Left ventricle myocardium inferior (tissue), 1 donor: ENCODE data around the gene RIPOR1. TPM values are rescaled to one million over a fixed set of nuclear protein-coding genes. Genes with fewer than 3 reads are reported as not detected.

ENCODE experiments used
- DNase-seq: peaks from one replicate; pipeline ENCODE4 v3.0.0-alpha.2; 2020
- H3K27ac ChIP-seq: fragments of 200-600 bp; replicated peaks from 2 replicates; pipeline ENCODE4 v1.8.0; 2021
- H3K27me3 ChIP-seq: fragments of 200-600 bp; 2 replicates; pipeline ENCODE4 v1.8.0; 2021; ENCODE audit warnings: low read depth
- H3K36me3 ChIP-seq: fragments of 200-600 bp; 2 replicates; pipeline ENCODE4 v1.8.0; 2021
- H3K4me1 ChIP-seq: fragments of 200-600 bp; 2 replicates; pipeline ENCODE4 v1.8.0; 2021
- H3K4me3 ChIP-seq: fragments of 200-600 bp; 2 replicates; pipeline ENCODE4 v1.8.0; 2021; ENCODE audit warnings: mild to moderate bottlenecking, moderate library complexity
- H3K9me3 ChIP-seq: fragments of 200-600 bp; replicated peaks from 2 replicates; pipeline ENCODE4 v1.8.0; 2021
- intact Hi-C: fragments of 100-400 bp; cut with micrococcal nuclease; formaldehyde crosslinking; loops from one replicate; pipeline ENCODE4 v1.11.0; 2022
- total RNA-seq: library from RNA; stranded (reverse); fragmentation: NEBNext Ultra II Directional; extraction: Animal tissue kit (Norgen Biotek cat#: 25700); gene quantifications from one replicate; pipeline ENCODE4 v1.2.1, GENCODE V29; 2021
- TF ChIP-seq, protein P1 (sequence below): fragments of 200-600 bp; IDR thresholded peaks from 2 replicates; pipeline ENCODE4 v1.8.0; 2021; ENCODE audit warnings: antibody characterized with exemption, mild to moderate bottlenecking, borderline replicate concordance
- donor health status: DM: no; HTN: yes; CAD: no; lungs with severe emphysema.

Gene RIPOR1
- total RNA-seq, 1 donor from 2014 or later = 79.7 TPM

DNA sequence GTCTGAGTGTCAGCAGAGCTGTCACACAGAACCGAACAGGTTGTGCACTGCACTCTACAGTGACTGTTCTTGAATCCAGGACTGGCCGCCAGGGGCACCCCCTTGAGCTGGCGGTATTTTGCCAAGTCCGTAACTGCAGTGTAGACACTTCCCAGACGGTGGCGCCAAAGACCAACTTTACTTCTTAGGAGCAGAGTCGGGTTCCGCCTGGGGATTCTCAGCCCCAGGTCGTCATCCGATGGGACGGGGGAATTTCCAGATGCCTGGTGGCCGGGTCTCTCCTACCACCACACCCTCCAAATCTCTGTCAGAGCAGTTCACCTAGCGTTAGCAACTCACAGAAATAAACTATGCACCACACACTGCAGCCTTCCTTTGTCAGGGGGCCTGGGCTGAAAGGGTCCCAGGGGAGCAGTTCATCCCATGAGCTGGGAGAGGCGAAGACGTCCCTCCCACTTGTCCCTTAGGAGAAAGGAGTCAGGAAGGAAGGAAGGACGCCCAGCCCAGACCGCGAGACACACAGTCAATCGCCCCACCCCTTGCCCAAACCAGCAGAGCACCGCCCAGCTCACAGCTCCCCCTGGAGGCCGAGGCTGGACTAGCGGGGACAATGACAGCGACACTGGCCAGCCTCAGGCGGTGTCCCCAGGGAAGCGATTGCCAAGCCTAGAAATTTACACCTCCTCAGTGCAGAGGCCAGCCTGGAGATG lies 7.4 kb upstream of the RIPOR1 start:
- DNase-seq = peak; percentile 94
- no peaks in the 10 kb centered on the region for H3K27me3 ChIP-seq
- peak overlapping the region; percentile 93 for H3K27ac ChIP-seq
- H3K9me3 ChIP-seq = no peaks in the 10 kb centered on the region
- intact Hi-C loops = no loop called here
- H3K4me1 ChIP-seq = peaks cover 20% of the 10 kb centered on the region
- no peaks in the 10 kb centered on the region for H3K36me3 ChIP-seq
- TF ChIP-seq, protein P1, sequence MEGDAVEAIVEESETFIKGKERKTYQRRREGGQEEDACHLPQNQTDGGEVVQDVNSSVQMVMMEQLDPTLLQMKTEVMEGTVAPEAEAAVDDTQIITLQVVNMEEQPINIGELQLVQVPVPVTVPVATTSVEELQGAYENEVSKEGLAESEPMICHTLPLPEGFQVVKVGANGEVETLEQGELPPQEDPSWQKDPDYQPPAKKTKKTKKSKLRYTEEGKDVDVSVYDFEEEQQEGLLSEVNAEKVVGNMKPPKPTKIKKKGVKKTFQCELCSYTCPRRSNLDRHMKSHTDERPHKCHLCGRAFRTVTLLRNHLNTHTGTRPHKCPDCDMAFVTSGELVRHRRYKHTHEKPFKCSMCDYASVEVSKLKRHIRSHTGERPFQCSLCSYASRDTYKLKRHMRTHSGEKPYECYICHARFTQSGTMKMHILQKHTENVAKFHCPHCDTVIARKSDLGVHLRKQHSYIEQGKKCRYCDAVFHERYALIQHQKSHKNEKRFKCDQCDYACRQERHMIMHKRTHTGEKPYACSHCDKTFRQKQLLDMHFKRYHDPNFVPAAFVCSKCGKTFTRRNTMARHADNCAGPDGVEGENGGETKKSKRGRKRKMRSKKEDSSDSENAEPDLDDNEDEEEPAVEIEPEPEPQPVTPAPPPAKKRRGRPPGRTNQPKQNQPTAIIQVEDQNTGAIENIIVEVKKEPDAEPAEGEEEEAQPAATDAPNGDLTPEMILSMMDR = peak; percentile 77
- peak overlapping the region; percentile 63 for H3K4me3 ChIP-seq

DNA sequence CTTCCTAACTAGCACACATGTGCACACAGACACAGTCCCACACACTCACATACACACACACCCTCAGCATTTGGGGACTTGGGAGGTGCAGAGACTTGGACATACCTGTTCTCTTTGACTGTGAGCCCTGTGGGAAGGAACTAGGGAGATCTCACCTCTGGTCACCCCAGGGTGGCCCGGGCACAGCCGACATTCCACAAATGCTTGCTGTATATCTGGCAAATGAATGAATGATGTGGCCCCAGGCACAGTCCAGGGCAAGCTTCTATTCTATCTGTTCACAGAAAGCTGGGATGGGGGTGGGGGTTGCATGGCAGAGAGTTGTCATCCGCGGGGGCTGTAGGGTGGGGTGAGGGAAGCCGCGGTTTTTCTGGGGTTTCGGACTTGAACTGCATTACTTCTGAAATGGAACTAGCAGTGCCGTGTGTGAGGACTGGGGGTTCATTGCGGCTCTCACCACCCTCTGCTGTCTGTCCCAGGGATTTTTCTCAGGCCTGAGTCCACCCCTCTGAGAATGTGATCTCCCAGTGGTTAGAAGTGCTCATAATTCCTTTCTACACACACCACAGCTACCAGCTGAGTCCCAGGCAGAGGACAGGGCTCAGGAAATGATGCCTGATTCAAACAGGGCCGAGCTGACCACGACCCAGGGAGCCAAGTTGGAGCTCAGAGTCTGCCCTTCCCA lies 3.3 kb upstream of the RIPOR1 start:
- intact Hi-C loops = no loop called here
- Histone ChIP-seq H3K9me3 (no peaks in the 10 kb centered on the region), H3K4me1 (peaks cover 46% of the 10 kb centered on the region), H3K4me3 (no peak overlapping the region), H3K27ac (no peak overlapping the region), H3K36me3 (no peaks in the 10 kb centered on the region), H3K27me3 (no peaks in the 10 kb centered on the region)
- TF ChIP-seq, protein P1 = no peak
- no peak for DNase-seq

DNA sequence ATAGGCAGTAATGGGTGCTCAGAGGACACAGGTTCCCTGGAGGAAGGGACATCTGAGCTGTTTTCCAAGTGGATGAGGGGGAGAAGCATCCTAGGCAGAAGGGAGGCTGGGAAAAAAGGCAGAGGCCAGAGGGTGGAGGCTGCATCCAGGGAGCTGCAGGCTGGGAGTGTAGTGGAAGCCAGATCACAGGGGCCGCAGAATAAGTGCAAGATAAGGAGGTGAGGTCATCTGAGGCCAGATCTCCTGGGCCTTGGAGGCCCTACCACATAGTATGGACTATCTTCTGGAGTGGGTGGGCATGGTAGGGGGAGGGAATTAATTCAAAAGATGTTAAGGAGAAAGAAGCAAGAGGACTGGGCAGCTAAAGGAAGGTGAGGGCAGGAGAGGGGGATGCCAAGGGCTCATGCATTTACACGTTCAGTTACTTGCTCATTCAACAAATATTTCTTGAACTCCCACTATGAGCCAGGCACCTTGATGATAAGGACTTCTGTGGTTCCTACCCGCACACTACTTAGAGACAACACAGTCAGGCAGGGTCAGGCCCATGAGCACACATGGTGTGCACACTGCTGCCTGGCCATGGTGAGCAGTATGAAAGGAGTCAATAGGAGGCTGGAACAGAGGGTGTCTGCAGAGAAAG lies 2.4 kb upstream of the RIPOR1 start:
- Histone ChIP-seq H3K36me3 (no peaks in the 10 kb centered on the region), H3K27ac (no peak overlapping the region), H3K9me3 (no peaks in the 10 kb centered on the region), H3K4me1 (peaks cover 55% of the 10 kb centered on the region), H3K4me3 (no peak overlapping the region), H3K27me3 (no peaks in the 10 kb centered on the region)
- intact Hi-C loops = no loop called here
- no peak for DNase-seq
- TF ChIP-seq, protein P1 = no peak

DNA sequence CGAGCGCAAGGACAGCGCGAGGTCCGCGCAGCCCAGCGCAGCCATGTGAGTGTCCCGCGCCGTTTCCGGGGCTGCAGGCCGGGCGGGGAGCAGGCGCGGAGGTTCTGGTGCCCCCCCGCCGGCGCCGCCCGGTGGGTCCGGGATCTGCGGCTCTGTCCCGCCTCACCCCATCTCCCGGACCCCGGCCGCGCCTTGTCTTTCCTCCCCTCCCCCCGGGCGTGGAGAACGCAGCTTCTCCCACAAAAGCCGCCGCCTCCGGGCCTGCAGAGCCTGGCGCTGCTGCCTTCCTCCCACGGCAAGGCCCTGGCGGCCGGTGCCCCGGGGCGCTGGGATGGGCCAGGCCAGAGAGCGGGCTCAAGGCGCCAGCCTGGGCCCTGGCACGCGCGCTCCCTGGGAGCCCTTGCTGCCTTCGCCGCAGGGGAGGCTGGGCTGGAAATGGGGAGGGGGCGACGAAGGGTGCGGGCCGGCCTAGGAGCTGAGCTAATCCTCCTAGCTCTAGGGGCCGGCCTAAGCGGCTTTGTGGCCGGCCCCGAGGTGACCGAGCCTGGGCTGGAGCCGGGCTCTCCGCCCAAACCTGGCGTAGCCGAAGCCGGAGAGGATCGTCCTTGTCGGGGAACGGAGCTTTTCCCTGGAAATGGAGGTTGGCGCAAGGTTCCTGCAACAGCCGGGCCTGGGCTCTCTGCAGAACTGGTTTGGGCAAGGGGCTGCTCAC lies 397 bp downstream of the RIPOR1 start:
- peaks cover 75% of the 10 kb centered on the region for H3K4me1 ChIP-seq
- peak overlapping the region; percentile 88 for H3K4me3 ChIP-seq
- peak overlapping the region; percentile 95 for H3K27ac ChIP-seq
- H3K36me3 ChIP-seq = no peaks in the 10 kb centered on the region
- peak; percentile 58 for DNase-seq
- no peaks in the 10 kb centered on the region for H3K9me3 ChIP-seq
- intact Hi-C loops = no loop called here
- no peaks in the 10 kb centered on the region for H3K27me3 ChIP-seq
- TF ChIP-seq, protein P1 = no peak

DNA sequence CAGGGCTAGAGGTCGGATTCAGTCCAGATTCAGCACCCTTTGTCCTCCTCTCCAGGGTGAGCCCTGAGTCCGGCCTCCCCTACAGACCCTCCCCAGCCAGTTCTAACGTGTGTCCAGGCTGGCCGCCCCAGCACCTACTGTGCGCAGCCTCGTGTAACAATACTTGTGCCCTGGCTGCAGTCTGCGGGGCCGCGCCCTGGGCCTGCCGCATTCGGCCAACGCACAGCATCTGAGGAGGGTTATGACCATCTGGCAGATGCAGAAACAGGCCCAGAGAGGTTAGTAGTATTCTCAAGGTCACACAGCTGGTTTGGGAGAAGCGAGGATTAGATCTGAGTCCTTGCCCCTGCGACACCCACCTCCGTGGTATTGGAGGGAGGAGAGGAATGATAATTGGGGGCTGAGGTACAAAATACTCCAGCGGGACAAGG lies 968 bp downstream of the RIPOR1 start:
- H3K4me1 ChIP-seq = peaks cover 81% of the 10 kb centered on the region
- no peaks in the 10 kb centered on the region for H3K9me3 ChIP-seq
- H3K27ac ChIP-seq = peak overlapping the region; percentile 95
- DNase-seq = no peak
- peak overlapping the region; percentile 88 for H3K4me3 ChIP-seq
- H3K36me3 ChIP-seq = no peaks in the 10 kb centered on the region
- TF ChIP-seq, protein P1 = no peak
- H3K27me3 ChIP-seq = no peaks in the 10 kb centered on the region
- intact Hi-C loops = no loop called here
